ENCODE data around the gene NFASC.

Gene NFASC

DNA sequence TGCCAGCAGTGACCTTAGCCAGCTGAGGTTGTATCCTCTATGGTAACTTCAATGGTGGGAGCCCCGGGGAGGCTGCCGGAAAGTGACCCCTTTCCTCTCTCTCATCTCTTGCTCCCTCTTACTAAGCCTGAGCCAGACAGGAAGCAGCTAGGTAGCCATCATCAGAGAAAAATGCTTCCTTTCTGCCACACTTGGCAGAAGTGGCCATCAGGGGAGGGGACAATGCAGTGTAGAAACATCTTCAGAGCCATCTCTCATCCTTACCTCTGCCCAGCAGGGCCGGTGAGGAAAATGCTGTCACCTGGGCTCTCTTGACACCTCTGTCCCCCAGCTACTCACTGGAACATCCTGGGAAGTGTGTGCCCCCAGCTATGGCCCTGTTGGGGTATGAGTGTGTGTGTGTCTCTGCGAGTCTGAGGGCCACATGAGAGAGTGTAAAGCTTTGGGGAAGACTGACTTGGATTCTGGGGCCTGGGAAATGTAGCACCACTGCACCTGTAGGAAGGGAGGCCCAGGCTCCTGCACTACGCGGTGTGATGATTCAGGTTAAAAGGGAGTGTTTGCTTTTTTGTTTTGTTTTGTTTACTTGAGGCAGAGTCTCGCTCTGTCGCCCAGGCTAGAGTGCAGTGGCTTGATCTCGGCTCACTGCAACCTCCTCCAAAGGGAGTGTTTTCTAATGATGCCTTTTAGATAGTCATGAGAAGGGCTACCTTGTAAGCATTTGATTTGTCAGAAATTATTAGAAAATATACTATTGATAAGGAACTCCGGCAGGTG, 123.6 kb downstream of the NFASC start:
- no peaks in the 10 kb centered on the region for H3K27me3 Mint-ChIP-seq
- H3K4me1 Mint-ChIP-seq (ENCODE audit: low read depth), result peaks cover 19% of the 10 kb centered on the region
- no peaks in the 10 kb centered on the region for H3K9me3 Mint-ChIP-seq (ENCODE audit: low read depth)
- no peak overlapping the region for H3K27ac Mint-ChIP-seq
- no peaks in the 10 kb centered on the region for H3K36me3 Mint-ChIP-seq
- no peak overlapping the region for H3K4me3 Mint-ChIP-seq

DNA sequence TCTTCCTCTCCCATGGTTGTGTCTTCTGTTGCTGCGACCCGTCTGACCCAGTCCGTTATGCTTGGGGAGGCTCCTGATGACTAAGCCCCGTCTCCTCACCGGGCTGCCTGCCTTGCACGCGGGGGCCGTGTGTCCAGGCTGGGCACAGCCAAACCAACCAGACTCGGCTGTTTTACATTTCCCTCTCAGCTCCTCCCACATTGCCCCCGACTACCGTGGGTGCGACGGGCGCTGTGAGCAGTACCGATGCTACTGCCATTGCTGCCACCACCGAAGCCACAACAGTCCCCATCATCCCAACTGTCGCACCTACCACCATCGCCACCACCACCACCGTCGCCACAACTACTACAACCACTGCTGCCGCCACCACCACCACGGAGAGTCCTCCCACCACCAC, 126.3 kb downstream of the NFASC start:
- Mint-ChIP-seq H3K9me3 (ENCODE audit: low read depth) (no peaks in the 10 kb centered on the region), H3K4me3 (no peak overlapping the region), H3K27ac (no peak overlapping the region), H3K36me3 (no peaks in the 10 kb centered on the region), H3K27me3 (no peaks in the 10 kb centered on the region), H3K4me1 (ENCODE audit: low read depth) (peaks cover 18% of the 10 kb centered on the region)

DNA sequence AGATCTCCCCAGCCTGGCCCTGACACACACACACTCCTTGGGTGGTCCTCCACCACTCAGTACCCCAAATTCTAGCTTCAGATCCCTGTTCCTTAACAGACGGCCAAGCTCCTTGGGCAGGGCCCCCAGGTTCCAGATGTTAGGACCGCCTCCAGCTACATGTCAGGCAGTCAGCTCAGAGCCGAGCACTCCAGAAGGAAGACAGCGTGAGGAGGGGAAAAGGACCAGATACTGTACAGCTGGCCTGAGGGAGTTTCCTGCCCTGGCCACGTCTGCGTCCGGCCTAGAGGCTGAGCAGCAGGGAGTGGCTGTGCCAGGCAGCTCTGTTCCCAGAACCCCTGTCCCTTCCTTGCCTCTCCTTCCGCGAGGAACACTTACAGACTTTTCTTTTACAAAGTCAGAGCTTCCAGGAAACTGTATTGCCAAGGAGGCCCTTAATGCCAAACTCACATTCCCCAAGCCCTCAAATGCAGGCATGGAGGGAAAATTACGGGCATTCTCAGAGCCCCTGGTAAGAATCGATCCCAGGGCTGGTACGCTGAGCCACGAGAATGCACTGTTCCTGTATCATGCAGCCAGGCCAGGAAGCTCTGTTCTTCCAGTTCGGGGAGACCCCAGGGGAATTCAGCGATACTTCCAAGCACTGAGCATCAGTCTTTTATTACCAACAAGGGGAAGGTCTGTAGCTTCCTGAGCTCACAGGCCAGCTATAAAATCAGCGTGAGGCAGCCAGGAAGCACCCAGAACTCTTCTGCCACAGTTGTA, 127.1 kb downstream of the NFASC start:
- H3K4me3 Mint-ChIP-seq, result no peak overlapping the region
- H3K4me1 Mint-ChIP-seq (ENCODE audit: low read depth), result peaks cover 10% of the 10 kb centered on the region
- H3K27me3 Mint-ChIP-seq, result no peaks in the 10 kb centered on the region
- H3K27ac Mint-ChIP-seq, result no peak overlapping the region
- no peaks in the 10 kb centered on the region for H3K9me3 Mint-ChIP-seq (ENCODE audit: low read depth)
- no peaks in the 10 kb centered on the region for H3K36me3 Mint-ChIP-seq

DNA sequence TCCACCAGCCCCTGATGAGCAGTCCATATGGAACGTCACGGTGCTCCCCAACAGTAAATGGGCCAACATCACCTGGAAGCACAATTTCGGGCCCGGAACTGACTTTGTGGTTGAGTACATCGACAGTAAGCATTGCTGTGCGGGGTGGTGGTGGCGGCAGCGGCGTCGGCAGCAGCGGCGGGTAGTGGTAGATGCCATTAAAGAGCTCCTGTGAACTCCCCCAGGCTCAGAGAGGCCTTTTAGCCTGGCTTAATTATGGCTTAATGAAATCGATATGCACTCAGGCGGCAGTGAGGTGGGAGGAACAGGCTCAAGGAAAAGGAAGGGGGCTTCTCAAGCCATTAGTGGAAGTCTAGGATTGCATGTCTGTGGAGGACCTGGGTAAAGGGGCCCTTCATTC, 130.5 kb downstream of the NFASC start:
- no peaks in the 10 kb centered on the region for H3K27me3 Mint-ChIP-seq
- H3K9me3 Mint-ChIP-seq (ENCODE audit: low read depth), result no peaks in the 10 kb centered on the region
- H3K4me1 Mint-ChIP-seq (ENCODE audit: low read depth), result no peaks in the 10 kb centered on the region
- H3K36me3 Mint-ChIP-seq, result no peaks in the 10 kb centered on the region
- no peak overlapping the region for H3K27ac Mint-ChIP-seq
- H3K4me3 Mint-ChIP-seq, result no peak overlapping the region

DNA sequence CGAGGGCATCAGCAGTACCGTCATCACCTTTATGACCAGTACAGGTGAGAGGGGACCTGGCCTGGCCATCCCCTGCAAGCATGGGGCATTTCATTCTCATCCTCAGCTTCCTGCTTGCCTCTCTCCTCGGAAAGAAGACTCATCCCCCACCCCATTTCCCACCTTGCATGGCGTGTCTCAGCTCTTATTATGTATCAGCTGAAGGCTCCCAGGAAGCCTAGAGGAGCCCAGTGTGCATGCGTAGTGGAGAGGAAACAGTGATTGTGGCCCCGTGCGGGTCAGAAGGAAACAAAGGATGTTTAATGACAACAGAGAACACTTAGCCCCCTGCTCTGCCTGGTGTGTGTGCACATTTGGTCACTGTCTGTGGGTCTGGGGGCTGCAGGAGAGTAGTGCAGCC, 132.0 kb downstream of the NFASC start:
- Mint-ChIP-seq H3K9me3 (ENCODE audit: low read depth) (no peaks in the 10 kb centered on the region), H3K27me3 (no peaks in the 10 kb centered on the region), H3K4me1 (ENCODE audit: low read depth) (no peaks in the 10 kb centered on the region), H3K4me3 (no peak overlapping the region), H3K27ac (no peak overlapping the region), H3K36me3 (no peaks in the 10 kb centered on the region)

DNA sequence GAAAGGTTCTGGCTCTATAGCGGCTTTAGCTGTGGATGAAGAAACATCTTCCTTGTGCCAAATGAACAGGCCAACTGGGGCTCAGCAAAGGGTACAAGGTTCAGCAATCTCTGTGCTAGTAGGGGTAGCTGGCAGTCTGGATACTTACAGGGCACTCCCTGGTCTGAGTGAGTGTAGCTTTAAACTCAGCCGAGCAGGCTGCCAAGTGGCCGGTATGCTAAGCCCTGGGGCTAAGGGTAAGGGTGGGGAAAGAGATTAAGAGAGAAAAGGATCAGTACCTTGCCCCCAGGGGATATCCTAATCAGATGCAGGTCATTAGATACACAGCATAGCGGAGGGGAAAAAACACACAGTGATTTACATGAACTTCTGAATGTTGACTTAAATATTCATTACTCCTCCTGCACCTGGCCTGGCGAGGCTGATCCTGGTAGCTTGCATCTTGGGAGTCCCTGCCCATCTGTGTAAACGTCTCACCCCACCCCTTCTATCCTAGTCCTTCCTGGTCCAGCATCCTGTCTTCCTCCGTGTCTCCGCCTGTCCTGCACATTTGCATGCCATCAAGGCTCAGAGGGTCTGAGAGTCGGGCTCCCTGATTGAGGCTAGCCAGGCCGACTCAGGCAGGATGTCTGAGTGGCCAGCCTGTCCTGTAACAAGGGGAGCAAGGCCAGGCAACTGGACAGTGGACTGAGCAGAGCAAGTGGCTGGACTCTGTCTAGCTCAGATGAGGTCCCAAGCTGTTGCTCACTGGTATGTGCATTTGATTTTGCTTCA, 132.9 kb downstream of the NFASC start:
- Mint-ChIP-seq H3K9me3 (ENCODE audit: low read depth) (no peaks in the 10 kb centered on the region), H3K4me3 (no peak overlapping the region), H3K27ac (no peak overlapping the region), H3K4me1 (ENCODE audit: low read depth) (no peaks in the 10 kb centered on the region), H3K36me3 (no peaks in the 10 kb centered on the region), H3K27me3 (no peaks in the 10 kb centered on the region)

DNA sequence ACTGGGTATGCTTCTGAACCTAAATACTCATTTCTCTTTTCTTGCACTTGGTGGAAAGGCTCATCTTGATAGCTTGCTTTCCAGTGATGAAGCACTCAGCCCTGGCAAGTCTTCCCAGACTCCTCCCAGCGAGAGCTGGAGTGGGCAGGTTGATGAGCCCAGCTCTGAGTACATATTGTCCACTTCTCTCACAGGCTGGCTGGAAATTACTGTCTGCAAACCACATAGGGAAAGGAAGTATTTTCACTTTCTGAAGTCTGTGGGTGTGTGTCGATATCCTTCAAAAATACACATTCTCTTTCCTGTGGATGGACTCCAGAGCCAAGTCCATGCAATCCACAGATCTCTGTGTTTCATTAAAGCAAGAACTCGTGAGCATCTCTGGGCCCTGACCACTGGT, 133.7 kb downstream of the NFASC start:
- no peak overlapping the region for H3K4me3 Mint-ChIP-seq
- no peak overlapping the region for H3K27ac Mint-ChIP-seq
- no peaks in the 10 kb centered on the region for H3K4me1 Mint-ChIP-seq (ENCODE audit: low read depth)
- H3K9me3 Mint-ChIP-seq (ENCODE audit: low read depth), result no peaks in the 10 kb centered on the region
- no peaks in the 10 kb centered on the region for H3K36me3 Mint-ChIP-seq
- no peaks in the 10 kb centered on the region for H3K27me3 Mint-ChIP-seq

DNA sequence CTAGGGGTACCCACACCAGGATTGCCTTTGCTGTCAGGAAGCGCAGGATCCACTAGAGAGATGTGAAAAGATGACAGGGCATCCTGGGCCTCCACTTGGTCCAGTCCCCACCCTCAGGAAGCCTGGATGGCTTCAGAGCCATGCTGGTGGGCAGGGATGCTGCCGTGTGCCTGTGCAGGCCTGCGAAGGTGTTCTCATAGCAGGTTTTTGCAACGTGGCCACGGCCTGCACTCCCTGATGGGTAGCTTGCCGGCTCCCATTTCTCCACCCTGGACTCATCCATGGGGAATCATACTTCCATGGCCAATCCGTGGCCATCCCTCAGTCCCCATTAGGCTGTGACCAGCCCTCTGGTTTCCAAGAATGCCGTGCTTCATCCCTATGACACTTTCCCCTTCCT, 138.2 kb downstream of the NFASC start:
- no peaks in the 10 kb centered on the region for H3K27me3 Mint-ChIP-seq
- H3K27ac Mint-ChIP-seq, result no peak overlapping the region
- H3K36me3 Mint-ChIP-seq, result no peaks in the 10 kb centered on the region
- no peak overlapping the region for H3K4me3 Mint-ChIP-seq
- H3K9me3 Mint-ChIP-seq (ENCODE audit: low read depth), result no peaks in the 10 kb centered on the region
- H3K4me1 Mint-ChIP-seq (ENCODE audit: low read depth), result no peaks in the 10 kb centered on the region

DNA sequence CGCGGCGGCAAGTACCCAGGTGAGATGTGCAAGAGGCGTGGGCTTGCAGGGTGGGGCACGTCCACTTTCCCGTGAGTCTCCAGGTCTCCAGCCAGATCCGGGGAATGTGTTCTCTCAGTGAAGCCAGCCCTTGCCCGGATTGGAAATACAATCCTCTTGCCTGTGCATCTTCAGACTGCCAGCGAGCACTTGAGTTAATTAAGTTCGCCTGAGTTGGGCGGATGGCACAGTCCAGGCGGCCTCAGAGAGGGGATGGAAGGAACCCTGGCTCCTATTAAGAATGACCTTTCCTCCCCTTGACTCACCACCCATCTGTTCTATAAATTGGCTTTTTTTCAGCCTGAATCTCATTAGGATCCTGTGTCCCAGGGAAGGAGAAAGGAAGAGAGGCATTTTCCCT, 139.0 kb downstream of the NFASC start:
- Mint-ChIP-seq H3K27ac (no peak overlapping the region), H3K9me3 (ENCODE audit: low read depth) (no peaks in the 10 kb centered on the region), H3K27me3 (no peaks in the 10 kb centered on the region), H3K4me3 (no peak overlapping the region), H3K36me3 (no peaks in the 10 kb centered on the region), H3K4me1 (ENCODE audit: low read depth) (no peaks in the 10 kb centered on the region)

DNA sequence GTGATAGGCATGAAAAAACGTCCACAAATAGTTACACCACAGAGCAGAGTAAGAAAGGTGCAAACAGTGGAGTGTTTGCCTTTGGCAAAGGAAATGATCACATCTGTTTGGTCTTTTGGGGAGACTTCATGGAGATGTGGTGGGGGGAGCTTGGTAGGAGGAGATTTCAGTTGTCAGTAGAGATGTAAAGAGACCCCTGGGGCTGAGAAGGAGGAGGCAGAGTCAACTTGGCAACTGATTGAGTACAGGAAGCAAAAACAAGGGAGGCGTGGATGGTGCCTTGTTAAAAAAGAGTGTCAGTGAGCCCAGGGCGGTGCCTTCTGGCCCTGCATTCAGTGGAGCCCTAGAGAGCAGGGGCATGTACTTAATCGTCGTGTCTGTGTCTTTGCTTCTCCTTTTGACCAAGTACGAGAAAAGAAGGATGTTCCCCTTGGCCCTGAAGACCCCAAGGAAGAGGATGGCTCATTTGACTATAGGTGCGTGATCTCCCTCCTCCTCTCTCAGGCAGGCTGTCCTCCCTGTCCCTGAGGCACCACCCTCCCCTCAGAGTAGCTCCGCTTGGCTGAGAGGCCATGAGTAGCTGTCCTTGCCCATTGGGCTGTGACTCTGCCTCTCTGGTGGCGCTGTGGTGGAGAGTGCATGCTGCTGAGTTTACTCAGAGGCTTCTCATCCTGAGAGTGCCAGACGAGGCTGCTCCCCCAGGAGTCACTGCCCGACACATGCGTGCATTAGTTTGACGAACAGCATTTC, 141.9 kb downstream of the NFASC start:
- no peaks in the 10 kb centered on the region for H3K4me1 Mint-ChIP-seq (ENCODE audit: low read depth)
- H3K27me3 Mint-ChIP-seq, result no peaks in the 10 kb centered on the region
- no peaks in the 10 kb centered on the region for H3K36me3 Mint-ChIP-seq
- no peak overlapping the region for H3K4me3 Mint-ChIP-seq
- no peaks in the 10 kb centered on the region for H3K9me3 Mint-ChIP-seq (ENCODE audit: low read depth)
- no peak overlapping the region for H3K27ac Mint-ChIP-seq

DNA sequence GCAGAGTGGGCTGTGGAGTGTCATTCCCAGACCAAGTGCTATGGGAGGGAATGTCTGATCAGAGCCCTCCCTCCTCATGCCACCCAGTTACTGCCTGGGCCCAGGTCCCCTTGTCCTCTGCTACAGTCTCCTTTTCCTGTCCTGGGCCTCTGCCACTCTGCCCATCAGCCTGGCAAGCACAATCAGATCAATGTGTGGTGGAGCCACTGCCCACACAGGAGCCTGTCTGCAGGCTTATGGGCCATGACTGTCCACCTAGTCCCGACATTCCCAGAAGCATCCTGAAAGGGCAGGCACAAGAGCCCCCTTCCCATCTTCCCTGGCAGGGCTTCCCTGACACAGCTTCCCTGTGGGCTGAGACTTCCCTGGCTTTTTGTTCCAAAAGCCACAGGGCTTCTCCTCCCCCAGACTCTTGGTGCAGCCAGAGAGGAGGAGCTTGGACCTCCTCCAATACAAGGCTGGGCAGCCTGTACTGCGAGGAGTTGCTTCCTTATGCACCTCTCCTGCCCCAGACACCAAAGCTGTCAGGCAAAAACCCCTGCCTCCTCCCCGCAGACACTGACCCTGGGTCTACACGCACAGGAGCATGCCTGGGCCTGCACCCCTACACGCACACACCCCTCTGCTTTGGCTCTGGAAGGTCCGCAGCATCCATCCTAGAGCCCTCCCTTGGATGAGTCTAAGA, 143.2 kb downstream of the NFASC start:
- Mint-ChIP-seq H3K27me3 (no peaks in the 10 kb centered on the region), H3K27ac (no peak overlapping the region), H3K4me1 (ENCODE audit: low read depth) (no peaks in the 10 kb centered on the region), H3K4me3 (no peak overlapping the region), H3K36me3 (no peaks in the 10 kb centered on the region), H3K9me3 (ENCODE audit: low read depth) (no peaks in the 10 kb centered on the region)

DNA sequence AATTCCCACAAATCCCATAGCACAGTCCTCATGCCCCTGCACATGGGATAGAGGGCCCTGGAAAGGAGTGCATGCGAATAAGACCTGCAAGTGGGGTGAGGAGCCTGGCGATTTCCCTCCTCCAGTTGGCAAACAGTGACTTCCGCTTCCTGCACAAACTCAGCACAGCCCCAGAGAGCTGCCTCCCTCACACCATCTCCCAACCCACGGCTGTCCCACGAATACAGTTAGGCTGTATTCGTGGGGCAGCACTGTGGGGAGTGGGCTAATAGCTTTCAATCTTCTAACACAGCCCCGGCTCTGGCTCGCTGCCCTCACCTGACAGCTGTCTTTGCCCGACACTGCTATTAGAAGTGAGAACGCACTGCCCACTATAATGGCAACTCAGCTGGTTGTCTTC, 144.1 kb downstream of the NFASC start:
- no peak overlapping the region for H3K27ac Mint-ChIP-seq
- H3K4me1 Mint-ChIP-seq (ENCODE audit: low read depth), result no peaks in the 10 kb centered on the region
- H3K27me3 Mint-ChIP-seq, result no peaks in the 10 kb centered on the region
- no peaks in the 10 kb centered on the region for H3K9me3 Mint-ChIP-seq (ENCODE audit: low read depth)
- no peak overlapping the region for H3K4me3 Mint-ChIP-seq
- H3K36me3 Mint-ChIP-seq, result no peaks in the 10 kb centered on the region

DNA sequence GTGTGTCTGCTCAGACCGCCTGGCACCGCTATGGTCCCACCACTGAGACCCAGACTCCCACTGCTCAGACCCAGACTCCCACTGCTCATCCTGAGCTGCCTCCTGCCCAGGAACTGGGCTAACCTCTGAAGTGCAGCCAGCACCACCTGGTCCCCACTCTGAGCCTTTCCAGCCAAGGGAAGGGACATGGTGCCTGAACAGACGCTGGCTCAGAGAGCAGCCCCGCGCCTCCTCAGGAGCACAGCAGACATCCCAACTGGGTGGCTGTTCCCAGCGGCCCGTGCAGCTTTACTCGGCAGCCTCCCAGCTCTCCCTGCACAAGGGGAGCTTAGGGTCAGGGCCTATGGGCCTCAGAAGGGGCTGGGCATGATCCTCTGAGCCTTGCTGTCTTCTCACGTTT, 144.6 kb downstream of the NFASC start:
- Mint-ChIP-seq H3K27me3 (no peaks in the 10 kb centered on the region), H3K9me3 (ENCODE audit: low read depth) (no peaks in the 10 kb centered on the region), H3K4me3 (no peak overlapping the region), H3K4me1 (ENCODE audit: low read depth) (no peaks in the 10 kb centered on the region), H3K27ac (no peak overlapping the region), H3K36me3 (no peaks in the 10 kb centered on the region)

DNA sequence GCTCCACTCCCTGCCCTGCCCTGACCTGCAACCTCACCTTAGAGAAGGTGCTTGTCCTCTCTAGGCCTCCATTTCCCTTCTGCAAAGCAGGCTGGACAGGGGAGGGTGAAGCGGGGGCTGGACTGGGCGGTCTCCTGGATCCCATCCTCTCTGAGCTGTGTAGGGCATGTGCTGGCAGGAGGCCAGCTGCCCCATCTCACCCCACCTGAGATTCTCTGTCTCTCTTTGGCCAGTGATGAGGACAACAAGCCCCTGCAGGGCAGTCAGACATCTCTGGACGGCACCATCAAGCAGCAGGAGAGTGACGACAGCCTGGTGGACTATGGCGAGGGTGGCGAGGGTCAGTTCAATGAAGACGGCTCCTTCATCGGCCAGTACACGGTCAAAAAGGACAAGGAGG, 145.4 kb downstream of the NFASC start:
- Mint-ChIP-seq H3K36me3 (no peaks in the 10 kb centered on the region), H3K4me3 (no peak overlapping the region), H3K27me3 (no peaks in the 10 kb centered on the region), H3K9me3 (ENCODE audit: low read depth) (no peaks in the 10 kb centered on the region), H3K27ac (no peak overlapping the region), H3K4me1 (ENCODE audit: low read depth) (no peaks in the 10 kb centered on the region)
